ENCODE data around the gene LARP1B.
"Not testable (repeated sequence)": the region's sequence is repeated elsewhere in the genome, so short reads cannot be mapped to it uniquely, and the experiment has no call there.

The LARP1B gene

DNA sequence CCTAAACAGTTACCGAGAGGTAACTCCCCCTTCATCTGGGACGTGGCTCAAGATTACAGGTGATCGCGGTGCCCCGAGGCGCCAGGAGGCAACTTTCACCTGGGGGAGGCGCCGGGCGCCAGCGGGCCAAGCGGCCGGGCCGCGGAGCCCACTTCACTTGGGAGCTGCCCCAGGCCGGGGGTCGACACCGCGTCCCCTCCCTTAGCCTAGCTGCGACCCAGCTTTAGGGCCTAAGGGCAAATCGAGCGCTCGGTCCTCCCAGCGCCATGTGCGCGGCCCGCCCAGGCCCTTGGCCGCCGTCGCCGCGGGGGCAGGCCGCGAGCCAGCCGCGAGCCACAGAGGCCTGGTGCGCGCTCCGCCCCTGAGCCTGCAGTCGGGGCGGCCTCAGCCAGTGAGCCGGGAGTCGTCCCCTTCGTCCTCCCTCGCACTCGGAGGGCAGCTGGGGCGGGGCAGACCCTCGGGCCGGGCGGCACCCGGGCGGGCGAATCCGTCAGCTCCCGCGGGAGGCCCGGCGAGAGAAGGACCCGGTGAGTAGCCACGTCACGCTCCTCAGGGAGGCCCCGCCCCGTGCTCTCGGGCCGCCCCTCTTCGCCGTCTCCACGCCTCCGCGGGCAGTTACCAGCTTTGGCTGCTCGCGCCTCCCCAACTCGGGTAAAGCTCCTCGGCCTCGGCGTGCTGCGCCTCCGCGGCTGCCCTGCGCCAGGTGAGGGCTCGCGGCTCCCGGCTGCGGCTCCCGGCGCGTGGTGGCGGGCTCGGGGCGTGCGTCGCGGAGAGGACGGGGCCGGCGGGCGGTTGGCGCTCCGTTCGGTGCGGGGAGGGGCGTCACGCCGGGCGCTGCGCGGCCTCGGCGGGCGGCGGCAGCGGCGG, at the start of gene LARP1B:
LARP1B (plus strand) TSS at position 614 of the 867 bp plus-strand sequence. CDS start 13,640 bp downstream, outside the sequence.
- DNase-seq (ENCODE audit: low read depth in 2 of 2), result peak; percentile 90 to 91

DNA sequence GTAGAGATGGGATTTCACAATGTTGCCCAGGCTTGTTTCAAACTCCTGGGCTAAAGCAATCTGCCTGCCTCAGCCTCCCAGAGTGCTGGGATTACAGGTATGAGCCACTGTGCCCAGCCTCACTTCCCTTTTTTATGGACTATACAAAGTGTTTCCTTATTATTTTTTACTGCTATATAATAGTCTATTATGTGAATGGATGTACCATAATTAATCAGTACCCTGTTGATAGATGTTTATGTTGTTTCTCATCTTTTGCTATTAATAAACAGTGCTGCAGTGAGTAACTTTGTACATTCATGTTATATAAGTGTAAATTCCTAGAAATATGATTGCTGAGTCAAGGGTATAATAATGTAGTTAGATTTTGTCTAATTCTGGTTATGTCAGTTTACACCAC, 35.8 kb upstream of the LARP1B start:
- no peak for DNase-seq (ENCODE audit: low read depth in 2 of 2)

DNA sequence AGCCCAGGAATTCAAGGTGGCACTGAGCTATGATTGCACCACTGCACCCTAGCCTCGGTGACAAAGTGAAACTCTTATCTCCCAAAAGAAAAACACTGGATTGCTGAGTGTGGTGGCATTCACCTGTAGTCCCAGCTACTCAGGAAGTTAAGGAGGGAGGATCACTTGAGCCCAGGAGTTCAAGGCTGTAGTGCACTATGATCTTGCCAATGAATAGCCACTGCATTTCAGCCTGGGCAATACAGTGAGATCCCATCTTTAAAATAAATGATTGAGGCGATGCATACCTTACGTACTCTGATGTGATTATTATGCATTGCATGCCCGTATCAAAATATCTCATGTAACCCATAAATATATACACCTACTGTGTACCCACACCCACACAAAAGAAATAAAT, 31.2 kb upstream of the LARP1B start:
- DNase-seq (ENCODE audit: low read depth in 2 of 2), result no peak

DNA sequence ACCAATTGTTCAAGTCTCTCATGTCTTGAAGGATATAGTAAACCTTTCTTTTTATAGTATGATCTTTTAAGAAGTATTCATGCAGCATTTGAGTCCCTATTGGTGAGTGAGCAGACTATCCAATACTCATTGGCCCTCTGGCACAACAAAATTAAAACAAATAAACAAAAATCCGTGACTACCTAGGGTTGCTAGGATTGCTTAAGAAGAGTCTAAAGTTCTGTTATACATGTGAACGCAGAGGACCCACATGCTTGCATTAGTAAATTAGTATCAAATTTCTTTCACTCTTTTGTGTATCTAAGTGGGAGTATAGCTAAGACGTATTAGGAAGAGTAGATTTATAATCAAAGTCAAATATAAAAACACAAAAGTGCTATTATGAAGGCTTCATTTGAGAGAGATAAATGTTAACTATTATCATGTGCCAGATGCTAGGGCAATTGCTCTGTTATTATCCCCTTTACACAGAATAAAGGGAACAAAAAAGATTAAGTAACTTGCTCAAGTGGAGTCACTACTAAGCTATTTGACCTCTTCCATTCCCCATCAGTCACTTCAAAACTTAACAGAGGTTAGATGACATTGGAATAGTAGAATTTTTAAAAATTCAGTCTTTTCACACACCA, 29.2 kb upstream of the LARP1B start:
- DNase-seq (ENCODE audit: low read depth in 2 of 2), result no peak

DNA sequence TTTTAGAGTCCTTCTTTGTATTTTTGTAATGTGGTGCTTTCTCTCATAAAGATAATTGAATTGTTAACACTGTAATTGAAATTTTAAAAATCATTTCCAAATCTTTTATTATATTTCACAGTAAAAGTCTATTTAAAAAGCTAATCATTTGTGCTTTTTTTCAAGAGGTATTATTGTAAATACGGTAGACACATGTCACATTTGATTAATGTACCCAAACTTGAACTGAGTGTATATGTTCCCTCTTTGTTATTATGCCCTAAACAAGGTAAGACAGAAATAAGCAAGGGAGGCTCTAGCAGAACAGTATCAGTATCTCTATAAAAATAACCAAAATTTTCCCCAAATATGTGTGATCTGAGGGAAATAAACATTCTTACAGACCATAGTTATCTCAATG, 21.5 kb upstream of the LARP1B start:
- no peak for DNase-seq (ENCODE audit: low read depth in 2 of 2)

DNA sequence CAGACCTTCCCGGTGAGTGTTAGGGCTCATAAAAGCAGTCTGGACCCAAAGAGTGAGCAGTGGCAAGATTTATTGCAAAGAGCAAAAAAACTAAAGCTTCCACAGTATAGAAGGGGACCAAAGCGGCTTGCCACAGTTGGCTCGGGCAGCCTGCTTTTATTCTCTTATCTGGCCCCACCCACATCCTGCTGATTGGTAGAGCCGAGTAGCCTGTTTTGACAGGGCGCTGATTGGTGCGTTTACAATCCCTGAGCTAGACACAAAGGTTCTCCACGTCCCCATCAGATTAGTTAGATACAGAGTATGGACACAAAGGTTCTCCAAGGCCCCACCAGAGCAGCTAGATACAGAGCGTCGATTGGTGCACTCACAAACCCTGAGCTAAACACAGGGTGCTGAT, 14.1 kb upstream of the LARP1B start:
- DNase-seq (ENCODE audit: low read depth in 2 of 2), result not testable (repeated sequence)

DNA sequence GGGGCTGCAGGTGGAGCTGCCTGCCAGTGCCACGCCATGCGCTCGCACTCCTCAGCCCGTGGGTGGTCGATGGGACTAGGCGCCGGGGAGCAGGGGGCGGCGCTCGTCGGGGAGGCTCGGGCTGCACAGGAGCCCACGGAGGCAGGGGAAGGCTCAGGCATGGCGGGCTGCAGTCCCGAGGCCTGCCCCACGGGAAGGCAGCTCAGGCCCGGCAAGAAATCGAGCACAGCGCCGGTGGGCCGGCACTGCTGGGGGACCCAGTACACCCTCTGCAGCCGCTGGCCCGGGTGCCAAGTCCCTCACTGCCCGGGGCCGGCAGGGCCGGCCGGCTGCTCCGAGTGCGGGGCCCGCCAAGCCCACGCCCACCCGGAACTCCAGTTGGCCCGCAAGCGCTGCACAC, 13.6 kb upstream of the LARP1B start:
- DNase-seq (ENCODE audit: low read depth in 2 of 2), result not testable (repeated sequence)

DNA sequence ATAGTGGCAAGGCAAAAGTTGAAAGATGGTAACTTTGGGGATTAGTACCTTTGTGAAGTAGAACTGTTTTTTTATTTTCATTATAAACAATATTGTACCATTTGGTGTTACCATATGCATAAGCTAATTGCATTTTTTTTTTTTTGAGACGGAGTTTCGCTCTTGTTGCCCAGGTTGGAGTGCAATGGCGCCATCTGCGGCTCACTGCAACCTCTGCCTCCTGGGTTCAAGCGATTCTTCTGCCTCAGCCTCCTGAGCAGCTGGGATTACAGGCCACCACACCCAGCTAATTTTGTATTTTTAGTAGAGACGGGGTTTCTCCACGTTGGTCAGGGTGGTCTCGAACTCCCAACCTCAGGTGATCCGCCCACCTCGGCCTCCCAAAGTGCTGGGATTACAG, 9.9 kb upstream of the LARP1B start:
- not testable (repeated sequence) for DNase-seq (ENCODE audit: low read depth in 2 of 2)

DNA sequence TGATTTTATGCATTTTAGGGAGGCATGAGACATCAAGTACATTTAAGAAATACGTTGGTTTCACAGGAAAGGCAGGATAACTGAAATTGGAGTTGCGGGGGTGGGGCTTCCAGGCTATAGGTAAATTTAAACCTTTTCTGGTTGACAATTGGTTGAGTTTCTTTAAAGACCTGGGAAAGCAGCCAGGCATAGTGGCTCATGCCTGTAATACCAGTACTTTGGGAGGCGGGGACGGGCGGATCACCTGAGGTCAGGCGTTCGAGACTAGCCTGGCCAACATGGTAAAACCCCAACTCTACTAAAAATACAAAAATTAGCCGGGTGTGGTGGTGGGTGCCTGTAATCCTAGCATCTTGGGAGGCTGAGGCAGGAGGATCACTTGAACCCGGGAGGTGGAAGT, 6.2 kb upstream of the LARP1B start:
- not testable (repeated sequence) for DNase-seq (ENCODE audit: low read depth in 2 of 2)

DNA sequence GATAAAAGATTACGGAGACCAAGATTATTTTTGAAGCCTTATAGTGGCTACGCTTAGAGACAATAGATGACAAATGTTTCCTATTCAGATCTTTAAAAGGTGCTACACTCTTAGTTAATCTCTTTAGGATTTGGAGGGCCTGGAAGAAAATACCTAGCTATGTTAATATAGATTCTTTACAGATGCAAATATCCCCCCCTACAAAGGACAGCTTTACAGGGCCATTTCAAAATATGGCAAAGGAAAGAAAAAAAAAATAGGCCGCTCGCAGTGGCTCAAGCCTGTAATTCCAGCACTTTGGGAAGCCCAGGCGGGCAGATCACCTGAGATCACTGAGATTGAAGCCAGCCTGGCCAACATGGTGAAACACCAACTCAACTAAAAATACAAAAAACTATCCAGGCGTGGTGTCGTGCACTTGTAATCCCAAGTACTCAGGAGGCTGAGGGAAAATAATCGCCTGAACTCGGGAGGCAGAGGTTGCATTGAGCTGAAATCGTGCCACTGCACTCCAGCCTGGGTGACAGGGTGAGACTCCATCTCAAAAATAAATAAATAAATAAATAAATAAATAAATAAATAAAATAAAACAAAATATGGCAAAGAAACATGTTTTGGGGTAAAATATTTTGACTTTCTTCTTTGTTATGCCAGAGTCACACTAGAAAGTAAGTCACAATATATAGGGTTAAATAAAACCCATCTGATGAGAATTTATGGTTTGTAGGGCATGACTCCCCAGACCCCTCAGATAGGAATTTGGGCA, 5.5 kb upstream of the LARP1B start:
- not testable (repeated sequence) for DNase-seq (ENCODE audit: low read depth in 2 of 2)

DNA sequence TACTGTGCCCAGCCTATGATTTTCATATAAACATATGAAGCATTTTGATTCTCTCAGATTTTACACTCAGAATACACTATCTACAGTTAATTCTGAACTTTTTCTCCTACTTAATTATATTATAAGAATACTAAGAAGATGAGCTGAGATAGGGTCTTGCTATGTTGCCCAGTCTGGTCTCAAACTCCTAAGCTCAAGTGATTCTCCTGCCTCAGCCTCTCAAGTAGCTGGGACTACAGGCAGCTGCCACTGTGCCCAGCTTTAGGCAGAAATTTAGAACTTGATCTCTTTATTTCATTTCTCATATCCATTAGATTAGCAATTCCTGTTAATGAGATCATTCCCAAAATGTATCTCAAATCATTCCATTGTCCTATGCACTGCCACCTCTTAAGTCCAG, 4.7 kb upstream of the LARP1B start:
- no peak for DNase-seq (ENCODE audit: low read depth in 2 of 2)

DNA sequence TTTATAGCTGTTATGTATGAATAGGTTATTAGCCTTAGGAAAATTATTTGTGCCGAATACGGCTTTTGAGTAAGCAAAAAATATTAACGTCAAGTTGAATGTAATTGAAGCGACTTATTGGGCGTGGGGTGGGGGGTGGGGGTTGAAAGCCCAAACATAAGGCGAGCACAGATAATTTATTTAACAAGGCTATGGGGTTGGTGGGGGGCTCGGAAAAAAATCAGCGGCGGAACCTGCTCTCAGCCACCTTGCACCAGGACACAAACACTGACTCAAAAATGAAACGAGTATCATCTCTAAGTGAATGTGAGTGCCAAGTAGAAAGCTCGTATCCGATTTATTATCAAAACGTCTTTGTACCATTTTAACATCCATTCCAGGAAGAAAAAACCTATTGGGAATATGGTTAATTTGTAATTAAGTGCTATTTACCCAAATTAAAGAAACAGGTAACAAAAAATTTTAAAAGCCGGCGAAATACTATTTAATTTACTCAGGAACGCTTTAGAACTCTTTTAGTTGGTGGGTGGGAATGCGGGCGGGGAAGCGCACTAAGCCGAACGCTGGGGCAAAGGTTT, 902 bp upstream of the LARP1B start:
- DNase-seq (ENCODE audit: low read depth in 2 of 2), result no peak

DNA sequence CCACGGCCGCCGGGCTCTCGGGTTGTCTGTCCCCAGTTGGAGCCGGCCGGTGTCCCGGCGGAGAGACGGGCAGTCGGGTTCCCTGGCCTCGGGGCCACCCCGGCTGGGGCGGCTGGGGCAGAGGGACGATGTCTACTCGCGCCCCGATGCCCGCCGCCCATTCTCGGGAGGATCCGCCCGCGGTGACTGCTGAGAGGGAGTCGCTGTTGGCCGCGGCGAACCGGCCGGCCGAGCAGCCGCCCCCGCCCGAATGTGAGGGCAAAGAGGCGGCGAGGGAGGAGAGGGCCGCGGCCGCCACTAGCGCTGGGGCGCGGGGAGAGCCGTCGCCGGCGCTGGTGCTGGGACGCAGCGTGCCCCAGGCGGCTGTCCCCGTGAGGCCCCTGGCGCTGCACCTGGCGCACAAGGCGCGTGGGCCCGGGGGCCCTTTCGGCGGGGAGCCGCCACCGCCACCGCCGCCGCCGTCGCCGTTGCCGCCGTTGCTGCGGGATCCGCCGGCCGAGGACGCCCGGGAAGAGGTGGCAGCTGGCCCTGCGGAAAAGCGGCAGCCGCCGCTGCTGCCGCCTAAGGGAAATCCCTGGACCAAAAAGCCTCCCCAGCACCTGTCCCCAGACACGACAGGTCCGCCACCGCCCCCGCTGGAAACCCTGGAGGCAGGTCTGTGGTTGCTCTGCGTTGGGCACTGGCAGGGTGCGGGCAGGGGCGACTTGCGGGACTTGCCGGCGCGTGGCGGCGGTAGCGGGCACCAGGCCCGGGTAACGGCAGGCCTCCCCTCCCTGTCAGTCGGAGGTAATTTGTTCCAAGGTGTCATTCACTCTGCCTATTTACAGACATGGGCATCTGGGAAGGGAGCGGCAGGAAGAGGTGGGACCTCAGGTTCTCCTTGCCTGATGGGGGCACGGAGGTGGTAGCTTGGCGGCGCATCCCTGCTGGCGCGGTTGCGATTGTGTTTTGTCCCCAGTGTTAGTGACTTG, 739 bp downstream of the LARP1B start:
- DNase-seq (ENCODE audit: low read depth in 2 of 2), result peak; percentile 37 to 51

DNA sequence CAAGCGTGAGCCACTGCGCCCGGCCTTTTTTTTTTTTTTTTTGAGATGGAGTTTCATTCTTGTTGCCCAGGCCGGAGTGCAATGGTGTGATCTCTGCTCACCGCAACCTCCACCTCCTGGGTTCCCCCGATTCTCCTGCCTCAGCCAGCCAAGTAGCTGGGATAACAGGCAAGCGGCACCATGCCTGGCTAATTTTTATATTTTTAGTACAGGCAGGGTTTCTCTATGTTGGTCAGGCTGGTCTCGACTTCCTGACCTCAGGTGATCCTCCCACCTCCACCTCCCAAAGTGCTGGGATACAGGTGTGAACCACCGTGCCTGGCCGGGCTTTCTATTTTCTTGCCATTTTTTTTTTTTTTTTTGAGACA, 5.3 kb downstream of the LARP1B start:
- not testable (repeated sequence) for DNase-seq (ENCODE audit: low read depth in 2 of 2)

DNA sequence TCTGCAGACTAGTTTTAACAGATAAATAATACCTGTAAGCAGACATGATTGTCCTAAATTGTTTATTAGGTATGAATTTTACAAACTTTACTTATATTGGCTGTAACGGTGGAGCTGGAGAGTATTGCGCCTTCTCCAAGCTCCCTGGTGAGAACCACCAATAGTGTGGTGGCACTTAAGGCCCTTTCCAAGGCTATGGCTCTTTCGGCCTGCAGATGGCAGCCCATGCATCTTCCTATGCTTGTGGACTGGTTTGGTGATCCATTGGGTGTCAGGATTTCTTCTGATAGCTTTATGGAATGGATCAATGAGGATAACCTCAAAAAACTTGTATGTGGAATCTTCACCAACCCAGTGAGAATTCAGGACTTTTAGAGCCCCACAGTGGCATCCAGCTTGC, 7.8 kb downstream of the LARP1B start:
- DNase-seq (ENCODE audit: low read depth in 2 of 2), result no peak

DNA sequence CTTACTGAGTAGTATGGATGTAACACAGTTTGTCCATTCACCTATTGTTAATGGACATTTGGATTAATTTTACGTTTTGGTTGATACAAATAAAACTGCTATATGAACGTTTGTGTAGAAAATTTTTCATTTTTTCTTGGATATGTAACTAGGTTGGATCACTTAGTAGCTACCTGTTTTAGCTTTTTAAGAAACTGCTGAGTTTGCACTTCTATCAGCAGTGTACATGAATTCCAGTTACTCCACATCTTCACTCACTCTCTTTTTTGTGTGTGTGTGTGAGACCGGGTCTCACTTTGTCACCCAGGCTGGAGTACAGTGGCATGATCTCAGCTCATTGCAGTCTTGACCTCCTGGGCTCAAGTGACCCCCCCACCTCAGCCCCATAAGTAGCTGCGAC, 15.4 kb downstream of the LARP1B start:
- DNase-seq (ENCODE audit: low read depth in 2 of 2), result no peak

DNA sequence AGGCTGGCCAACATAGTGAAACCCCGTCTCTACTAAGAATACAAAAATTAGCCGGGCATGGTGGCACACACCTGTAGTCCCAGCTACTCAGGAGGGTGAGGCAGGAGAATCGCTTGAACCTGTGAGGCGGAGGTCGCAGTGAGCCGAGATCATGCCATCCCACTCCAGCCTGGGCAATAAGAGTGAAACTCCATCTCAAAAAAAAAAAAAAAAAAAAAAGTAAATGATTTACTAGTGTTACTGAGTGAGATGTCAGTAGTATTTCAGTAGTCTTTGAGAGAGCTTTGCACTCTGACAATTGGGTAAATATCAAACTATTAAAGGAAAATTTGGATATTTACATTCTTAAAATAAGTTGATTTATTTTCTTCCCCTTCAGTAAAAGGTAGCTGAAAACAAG, 34.2 kb downstream of the LARP1B start:
- DNase-seq (ENCODE audit: low read depth in 2 of 2), result not testable (repeated sequence)

DNA sequence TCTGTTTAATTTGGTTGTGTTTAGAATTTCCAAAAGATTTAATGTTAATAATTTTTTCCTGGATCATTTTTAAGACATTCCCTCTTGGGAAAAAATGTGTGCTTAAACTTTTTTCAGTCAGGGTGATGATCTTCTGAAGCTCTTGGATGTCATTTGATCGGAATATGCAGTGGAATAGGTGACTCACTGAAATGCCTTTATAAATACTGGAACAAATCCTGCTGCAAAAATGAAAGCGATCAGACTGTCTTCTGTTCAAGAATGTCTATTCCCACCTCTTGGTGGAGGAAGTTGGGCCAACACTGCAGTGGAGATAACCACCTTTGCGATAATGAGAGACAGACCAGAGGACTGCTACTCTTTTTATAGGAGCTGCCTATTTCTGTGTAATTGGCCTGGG, 46.7 kb downstream of the LARP1B start:
- DNase-seq (ENCODE audit: low read depth in 2 of 2), result no peak

DNA sequence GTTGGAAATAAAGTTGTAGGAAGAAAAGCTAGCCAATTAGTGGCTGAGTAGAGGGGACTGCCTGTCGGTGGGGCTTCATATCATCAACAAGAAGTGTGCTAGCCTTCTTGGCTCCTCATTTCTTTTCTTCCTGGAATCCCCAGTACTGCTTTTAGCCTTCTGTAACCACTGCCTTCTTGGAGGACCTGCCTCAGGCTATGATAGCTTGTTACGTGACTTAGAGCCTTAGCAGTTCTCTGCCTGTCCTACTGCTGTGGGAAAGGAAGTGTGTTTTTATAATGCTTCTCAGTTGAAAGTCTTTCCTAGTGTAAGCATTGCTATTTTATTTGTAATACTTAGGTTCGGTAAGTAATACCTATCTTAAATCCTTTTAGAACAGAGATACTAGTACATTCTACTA, 61.9 kb downstream of the LARP1B start:
- no peak for DNase-seq (ENCODE audit: low read depth in 2 of 2)

DNA sequence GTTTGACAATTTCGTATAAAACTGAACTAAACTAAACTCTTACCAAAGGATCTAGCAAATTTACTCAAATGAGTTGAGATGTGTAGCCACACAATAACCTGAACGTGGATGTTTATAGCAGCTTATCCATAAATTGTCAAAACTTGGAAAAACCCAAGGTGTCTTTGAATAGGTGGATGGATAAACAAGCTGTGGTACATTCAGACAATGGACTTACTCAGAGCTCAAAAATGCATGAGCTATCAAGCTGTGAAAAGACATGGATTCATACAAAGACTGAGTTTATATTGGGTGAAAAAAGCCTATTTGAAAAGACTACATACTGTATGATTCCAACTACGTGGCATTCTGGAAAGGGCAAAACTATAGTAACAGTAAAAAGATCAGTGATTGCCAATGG, 69.5 kb downstream of the LARP1B start:
- DNase-seq (ENCODE audit: low read depth in 2 of 2), result no peak

DNA sequence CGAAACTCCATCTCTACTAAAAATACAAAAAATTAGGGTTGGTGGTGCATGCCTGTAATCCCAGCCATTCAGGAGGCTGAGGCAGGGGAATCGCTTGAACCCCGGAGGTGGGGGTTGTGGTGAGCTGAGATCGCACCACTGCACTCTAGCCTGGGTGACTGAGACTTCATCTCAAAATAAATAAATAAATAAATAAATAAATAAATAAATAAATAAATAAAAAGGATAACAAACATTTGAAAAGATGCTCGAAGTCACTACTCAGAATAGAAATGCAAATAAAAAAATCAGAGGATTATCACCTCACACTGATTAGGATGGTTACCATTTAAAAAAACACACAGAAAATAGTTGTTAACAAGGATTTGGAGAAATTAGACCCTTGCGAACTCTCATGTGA, 73.8 kb downstream of the LARP1B start:
- DNase-seq (ENCODE audit: low read depth in 2 of 2), result no peak

Measured in stimulated activated CD8-positive, alpha-beta memory T cell treated with anti-CD3 and anti-CD28 coated beads, Interleukin-2, amount 100 ng/mL, for 48 hours (primary cell).